Smooth muscle cell (in vitro differentiated cells): ENCODE results near the gene GALE. TPM values are rescaled to one million over a fixed set of nuclear protein-coding genes. Genes with fewer than 3 reads are reported as not detected.
"Not testable (repeated sequence)": the region's sequence is repeated elsewhere in the genome, so short reads cannot be mapped to it uniquely, and the experiment has no call there.

Experiments used
- DNase-seq: peaks from one replicate; lab custom pipeline; 2025; ENCODE audit not compliant: unreplicated experiment; lab: John Stamatoyannopoulos, UW
- H2AFZ ChIP-seq: fragments of 200-600 bp; sonication (generic); 2 replicates; pipeline ENCODE4 v1.6.0; 2016; ENCODE audit warnings: antibody characterized with exemption, low read depth, mild to moderate bottlenecking
- H3F3A ChIP-seq: fragments of 200-600 bp; sonication (generic); 2 replicates; pipeline ENCODE4 v1.6.0; 2017; ENCODE audit warnings: antibody characterized with exemption, low read depth
- H3K27ac ChIP-seq: fragments of 200-600 bp; sonication (generic); 2 replicates; pipeline ENCODE4 v1.5.1; 2016; ENCODE audit warnings: low read depth, mild to moderate bottlenecking
- H3K27me3 ChIP-seq: fragments of 200-600 bp; sonication (generic); 2 replicates; pipeline ENCODE4 v1.6.1; 2016; ENCODE audit warnings: low read depth, mild to moderate bottlenecking
- H3K36me3 ChIP-seq: fragments of 200-600 bp; sonication (generic); 2 replicates; pipeline ENCODE4 v1.5.1; 2016; ENCODE audit warnings: low read depth
- H3K4me1 ChIP-seq: fragments of 200-600 bp; sonication (generic); 2 replicates; pipeline ENCODE4 v1.5.1; 2016; ENCODE audit warnings: low read depth
- H3K4me2 ChIP-seq: fragments of 200-600 bp; sonication (generic); 2 replicates; pipeline ENCODE4 v1.6.0; 2016; ENCODE audit warnings: mild to moderate bottlenecking
- H3K4me3 ChIP-seq: fragments of 200-600 bp; sonication (generic); 2 replicates; pipeline ENCODE4 v1.5.1; 2016; ENCODE audit warnings: mild to moderate bottlenecking
- H3K79me2 ChIP-seq: fragments of 200-600 bp; sonication (generic); 2 replicates; pipeline ENCODE4 v1.6.0; 2016; ENCODE audit warnings: low read depth, mild to moderate bottlenecking
- H3K9ac ChIP-seq: fragments of 200-600 bp; sonication (generic); 2 replicates; pipeline ENCODE4 v1.6.0; 2016; ENCODE audit warnings: low read depth
- H3K9me3 ChIP-seq: fragments of 200-600 bp; sonication (generic); replicated peaks from 2 replicates; pipeline ENCODE4 v1.5.1; 2016; ENCODE audit warnings: low read depth
- H4K20me1 ChIP-seq: fragments of 200-600 bp; sonication (generic); 2 replicates; pipeline ENCODE4 v1.6.0; 2016; ENCODE audit warnings: low read depth
- CTCF ChIP-seq: fragments of 200-600 bp; sonication (generic); IDR thresholded peaks from 2 replicates; pipeline ENCODE4 v1.5.1; 2017; ENCODE audit warnings: borderline replicate concordance, mild to moderate bottlenecking, antibody characterized with exemption; ENCODE audit not compliant: insufficient read depth, poor library complexity, severe bottlenecking
- WGBS: methylation state at CpG from one replicate; pipeline ENCODE4 v1.1.7; 2016; ENCODE audit warnings: low lambda C conversion rate; 5-methylcytosine and 5-hydroxymethylcytosine counted together
- polyA plus RNA-seq: library from polyadenylated mRNA; unstranded; fragments of >200 nt; fragmentation: Nextera tagmentation; extraction: Ambion mirVana; gene quantifications from 2 replicates; pipeline ENCODE4 v1.2.1, GENCODE V29; 2016
- total RNA-seq: library from RNA; depleted of rRNA; stranded (reverse); fragments of >200 nt; gene quantifications from 2 replicates; pipeline ENCODE4 v1.2.3, GENCODE V29; 2014

The GALE gene
- total and polyA plus RNA-seq, 2 experiments from 2014 or later: 51.7 to 75.2 TPM

GRCh38 chr1:23795676-23796465 is 4.7 kb downstream of the GALE start:
- Histone ChIP-seq H3K36me3 (no peaks in the 10 kb centered on the region), H2AFZ (no peak overlapping the region), H3K79me2 (peaks cover 19% of the 10 kb centered on the region), H3K9ac (no peak overlapping the region), H4K20me1 (peaks cover 11% of the 10 kb centered on the region), H3K27me3 (no peaks in the 10 kb centered on the region), H3K27ac (no peak overlapping the region), H3K4me3 (no peak overlapping the region), H3K4me2 (no peak overlapping the region), H3F3A (peaks cover 5% of the 10 kb centered on the region), H3K9me3 (no peaks in the 10 kb centered on the region), H3K4me1 (peaks cover 11% of the 10 kb centered on the region)
- DNase-seq: no peak
- WGBS: 96% methylated on average over 15 of the region's 16 CpGs
- TF ChIP-seq CTCF: no peak

- H3K27ac ChIP-seq, H2AFZ ChIP-seq, H3K9me3 ChIP-seq, H3K36me3 ChIP-seq, H3K9ac ChIP-seq, DNase-seq, H3K4me2 ChIP-seq, H3K4me3 ChIP-seq, H3K27me3 ChIP-seq: not testable (repeated sequence)
- Histone ChIP-seq H3K79me2 (peaks cover 19% of the 10 kb centered on the region), H3K4me1 (peaks cover 17% of the 10 kb centered on the region), H4K20me1 (peaks cover 11% of the 10 kb centered on the region), H3F3A (peaks cover 12% of the 10 kb centered on the region)
- WGBS: 89% methylated on average over 9 of the region's 9 CpGs
Observed at GRCh38 chr1:23794732-23795182, 5.8 kb downstream of the GALE start.

GRCh38 chr1:23793861-23794731 is 6.5 kb downstream of the GALE start:
- Histone ChIP-seq H3K4me2 (no peak overlapping the region), H3K4me3 (no peak overlapping the region), H3F3A (peaks cover 18% of the 10 kb centered on the region), H3K36me3 (no peaks in the 10 kb centered on the region), H4K20me1 (peaks cover 11% of the 10 kb centered on the region), H3K4me1 (peaks cover 13% of the 10 kb centered on the region), H3K9ac (no peak overlapping the region), H3K9me3 (no peaks in the 10 kb centered on the region), H2AFZ (no peak overlapping the region), H3K79me2 (peaks cover 19% of the 10 kb centered on the region), H3K27me3 (no peaks in the 10 kb centered on the region), H3K27ac (no peak overlapping the region)
- TF ChIP-seq CTCF: no peak
- WGBS: 94% methylated on average over 17 of the region's 21 CpGs
- no peak for DNase-seq

- Histone ChIP-seq H3K9me3 (no peaks in the 10 kb centered on the region), H2AFZ (no peak overlapping the region), H3K36me3 (no peaks in the 10 kb centered on the region), H3K27ac (no peak overlapping the region), H3K4me2 (no peak overlapping the region), H3K79me2 (peaks cover 19% of the 10 kb centered on the region), H4K20me1 (peaks cover 11% of the 10 kb centered on the region), H3K9ac (no peak overlapping the region), H3F3A (peaks cover 17% of the 10 kb centered on the region), H3K27me3 (no peaks in the 10 kb centered on the region), H3K4me1 (peaks cover 12% of the 10 kb centered on the region), H3K4me3 (no peak overlapping the region)
- WGBS: 88% methylated on average over 16 of the region's 16 CpGs
- no peak for TF ChIP-seq CTCF
- DNase-seq: no peak
Observed at GRCh38 chr1:23793018-23793781, 7.4 kb downstream of the GALE start.
